Nucleus accumbens (tissue), 56 donors: Measurements from ENCODE around the gene RIIAD1.
"Not testable (repeated sequence)": the region's sequence is repeated elsewhere in the genome, so short reads cannot be mapped to it uniquely, and the experiment has no call there.

Source experiments
- DNase-seq, 56 donors: peaks; one replicate each; lab custom pipeline; 2025; lab: John Stamatoyannopoulos, UW

RIIAD1 gene

GRCh38 chr1:151720974-151721787, at the start of gene RIIAD1:
Gene RIIAD1 (plus strand): TSS chr1:151721522. CDS start chr1:151721537, 15 bp downstream.
- peak in 15 of 56 donors; percentile 8 to 50 (median 23) for DNase-seq

- no peak for DNase-seq
Observed at GRCh38 chr1:151673407-151673806, 47.9 kb upstream of the RIIAD1 start.

GRCh38 chr1:151680391-151680790, 40.9 kb upstream of the RIIAD1 start:
- DNase-seq = no peak

- no peak for DNase-seq
Observed at GRCh38 chr1:151680826-151681225, 40.5 kb upstream of the RIIAD1 start.

GRCh38 chr1:151681923-151682322, 39.4 kb upstream of the RIIAD1 start:
- DNase-seq = no peak

GRCh38 chr1:151682901-151683300, 38.4 kb upstream of the RIIAD1 start:
- not testable (repeated sequence) for DNase-seq

GRCh38 chr1:151684128-151684527, 37.2 kb upstream of the RIIAD1 start:
- no peak for DNase-seq

- DNase-seq = no peak
Observed at GRCh38 chr1:151686561-151686960, 34.8 kb upstream of the RIIAD1 start.

GRCh38 chr1:151689494-151689893, 31.8 kb upstream of the RIIAD1 start:
- DNase-seq = no peak

- no peak for DNase-seq
Observed at GRCh38 chr1:151692226-151692625, 29.1 kb upstream of the RIIAD1 start.

GRCh38 chr1:151693057-151693651, 28.2 kb upstream of the RIIAD1 start:
- peak in 1 of 56 donors; percentile 24 for DNase-seq

GRCh38 chr1:151701515-151701914, 19.8 kb upstream of the RIIAD1 start:
- no peak for DNase-seq

GRCh38 chr1:151702936-151703335, 18.4 kb upstream of the RIIAD1 start:
- no peak for DNase-seq

GRCh38 chr1:151703813-151704212, 17.5 kb upstream of the RIIAD1 start:
- no peak for DNase-seq

- DNase-seq = no peak
Observed at GRCh38 chr1:151704246-151704645, 17.1 kb upstream of the RIIAD1 start.

- no peak for DNase-seq
Observed at GRCh38 chr1:151705146-151705545, 16.2 kb upstream of the RIIAD1 start.

- peak in 1 of 56 donors; percentile 26 for DNase-seq
Observed at GRCh38 chr1:151705753-151706463, 15.4 kb upstream of the RIIAD1 start.

- no peak for DNase-seq
Observed at GRCh38 chr1:151706464-151707415, 14.6 kb upstream of the RIIAD1 start.

GRCh38 chr1:151707541-151708065, 13.7 kb upstream of the RIIAD1 start:
- DNase-seq = no peak

GRCh38 chr1:151708891-151709290, 12.4 kb upstream of the RIIAD1 start:
- no peak for DNase-seq
